HG03045 (cell line): ENCODE results near the gene TPM4.

Experiments
- ATAC-seq: cut with Tn5 transposase; IDR thresholded peaks from one replicate; pipeline ENCODE4 v1.9.1; 2021; ENCODE audit warnings: mild to moderate bottlenecking, moderate library complexity; ENCODE audit not compliant: unreplicated experiment

The TPM4 gene

DNA sequence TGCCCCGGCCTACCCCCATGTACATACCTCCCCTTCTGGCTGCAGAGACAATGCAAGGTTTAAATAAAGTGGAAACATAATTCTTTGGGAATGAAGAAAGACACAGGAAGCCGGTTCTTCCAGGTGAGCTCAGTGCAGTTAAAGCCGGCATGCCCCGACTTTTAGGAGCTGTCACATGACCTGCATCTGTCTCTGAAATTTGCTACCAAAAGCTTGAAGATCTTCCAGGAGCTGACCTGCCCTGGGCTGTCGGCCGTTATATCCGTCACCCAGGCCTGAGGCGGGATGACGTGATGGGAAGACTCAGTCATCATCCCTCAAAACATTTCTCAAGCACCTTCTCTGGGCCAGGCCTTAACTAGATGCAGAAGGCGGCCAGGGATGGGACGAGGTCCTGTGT lies 45.7 kb downstream of the TPM4 start:
- ATAC-seq = no peak

DNA sequence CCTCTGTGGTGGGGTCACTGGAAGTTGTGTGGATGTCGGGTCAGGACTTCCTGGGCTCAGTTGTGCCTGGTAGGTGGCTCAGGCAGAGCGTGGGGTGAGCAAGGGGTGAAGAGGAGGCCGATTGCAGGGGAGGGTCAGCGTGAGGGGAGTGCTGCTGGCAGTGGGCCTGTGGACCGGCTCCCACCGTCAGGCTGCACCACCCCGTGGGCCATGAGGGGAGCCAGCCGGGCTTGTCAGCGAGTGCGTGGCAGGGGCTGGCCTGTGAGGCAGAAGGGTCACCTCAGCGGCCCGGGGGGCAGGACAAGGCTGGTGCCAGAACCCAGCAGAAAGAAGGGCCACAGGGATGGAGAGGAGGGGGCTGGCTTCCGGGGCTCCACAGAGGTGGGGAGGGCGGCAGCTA lies 48.7 kb downstream of the TPM4 start:
- ATAC-seq = no peak

GRCh38 chr19:16125737-16126495 lies 49.6 kb downstream of the TPM4 start:
- ATAC-seq = no peak

DNA sequence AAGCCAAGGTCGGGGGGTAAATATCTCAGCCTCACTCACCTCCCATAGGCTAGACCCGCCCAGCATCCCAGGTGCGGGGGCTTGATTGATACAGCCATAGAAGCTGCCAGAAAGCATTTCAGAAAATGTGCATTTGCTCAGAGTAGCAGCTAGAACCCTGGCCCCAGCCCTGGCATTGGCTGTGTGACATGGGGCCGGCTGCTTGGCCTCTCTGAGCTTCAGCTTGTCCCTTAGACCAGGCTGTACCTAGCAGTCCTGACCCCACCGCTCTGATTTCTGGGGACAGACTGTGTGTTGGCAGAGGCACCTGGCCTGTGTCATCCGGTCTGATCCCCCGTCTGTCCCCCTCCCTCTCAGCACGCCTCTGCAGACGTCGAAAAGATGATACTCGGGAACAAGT lies 50.8 kb downstream of the TPM4 start:
- no peak for ATAC-seq

DNA sequence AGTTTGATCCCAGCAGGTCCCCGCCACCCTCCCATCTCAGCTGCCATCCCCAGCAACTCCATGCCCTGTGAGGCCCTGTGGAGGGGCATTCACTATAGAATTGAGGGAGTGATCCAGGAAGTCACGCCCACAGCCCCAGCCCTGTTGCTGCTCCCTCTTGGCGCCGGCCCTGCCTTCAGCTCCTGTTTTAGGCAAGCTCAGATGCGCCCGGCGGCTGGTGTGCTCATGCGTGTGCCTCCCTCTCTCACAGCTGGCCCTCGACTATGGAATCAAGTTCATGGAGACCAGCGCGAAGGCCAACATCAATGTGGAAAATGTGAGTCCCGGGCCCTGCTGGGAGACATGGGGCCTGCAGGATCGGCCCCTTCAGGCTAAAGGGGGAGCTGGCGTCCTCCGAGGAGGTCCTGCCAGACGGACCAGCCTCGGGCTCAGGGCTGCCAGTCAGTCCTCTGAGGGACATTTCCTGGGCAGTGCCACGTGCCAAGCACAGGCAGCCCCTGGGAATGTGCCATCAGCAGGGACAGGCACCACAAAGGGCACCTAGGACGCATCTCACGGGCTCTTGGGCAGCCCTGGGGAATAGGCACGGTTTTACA lies 51.6 kb downstream of the TPM4 start:
- no peak for ATAC-seq

DNA sequence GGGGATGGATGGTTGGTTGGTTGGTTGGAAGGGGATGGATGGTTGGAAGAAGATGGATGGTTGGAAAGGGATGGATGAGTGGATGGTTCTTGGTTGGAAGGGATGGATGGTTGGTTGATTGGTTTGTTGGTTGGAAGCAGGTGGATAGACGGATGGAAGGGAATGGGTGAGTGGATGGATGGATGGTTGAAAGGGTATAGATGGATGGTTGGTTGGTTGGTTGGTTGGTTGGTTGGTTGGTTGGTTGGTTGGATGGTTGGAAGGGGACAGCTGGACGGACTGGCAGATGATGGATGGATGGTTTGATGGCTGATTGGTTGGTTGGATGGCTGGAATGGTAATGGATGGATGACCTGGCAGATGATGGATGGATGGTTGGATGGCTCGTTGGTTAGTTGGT lies 55.4 kb downstream of the TPM4 start:
- no peak for ATAC-seq

DNA sequence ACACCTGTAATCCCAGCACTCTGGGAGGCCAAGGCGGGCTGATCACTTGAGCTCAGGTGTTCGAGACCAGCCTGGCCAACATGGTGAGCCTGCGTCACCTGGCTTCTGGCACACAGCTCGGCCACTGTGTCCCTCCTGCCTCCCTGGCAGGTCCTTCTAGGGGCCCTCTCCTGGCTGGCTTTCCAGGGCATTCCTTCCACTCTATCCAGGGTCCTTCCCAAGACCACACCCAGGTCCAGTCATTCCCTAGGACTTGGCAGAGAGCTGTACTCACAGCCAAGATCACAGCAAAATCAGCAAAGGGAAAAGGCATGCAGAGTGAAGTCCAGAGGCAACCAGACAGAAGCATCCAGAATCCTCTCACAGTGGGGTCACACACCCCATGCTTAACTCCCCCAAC lies 57.5 kb downstream of the TPM4 start:
- ATAC-seq = no peak

- no peak for ATAC-seq
These were observed 58.2 kb downstream of the TPM4 start for GRCh38 chr19:16134510-16134909.

- no peak for ATAC-seq
These were observed 59.3 kb downstream of the TPM4 start for GRCh38 chr19:16135430-16136127.

DNA sequence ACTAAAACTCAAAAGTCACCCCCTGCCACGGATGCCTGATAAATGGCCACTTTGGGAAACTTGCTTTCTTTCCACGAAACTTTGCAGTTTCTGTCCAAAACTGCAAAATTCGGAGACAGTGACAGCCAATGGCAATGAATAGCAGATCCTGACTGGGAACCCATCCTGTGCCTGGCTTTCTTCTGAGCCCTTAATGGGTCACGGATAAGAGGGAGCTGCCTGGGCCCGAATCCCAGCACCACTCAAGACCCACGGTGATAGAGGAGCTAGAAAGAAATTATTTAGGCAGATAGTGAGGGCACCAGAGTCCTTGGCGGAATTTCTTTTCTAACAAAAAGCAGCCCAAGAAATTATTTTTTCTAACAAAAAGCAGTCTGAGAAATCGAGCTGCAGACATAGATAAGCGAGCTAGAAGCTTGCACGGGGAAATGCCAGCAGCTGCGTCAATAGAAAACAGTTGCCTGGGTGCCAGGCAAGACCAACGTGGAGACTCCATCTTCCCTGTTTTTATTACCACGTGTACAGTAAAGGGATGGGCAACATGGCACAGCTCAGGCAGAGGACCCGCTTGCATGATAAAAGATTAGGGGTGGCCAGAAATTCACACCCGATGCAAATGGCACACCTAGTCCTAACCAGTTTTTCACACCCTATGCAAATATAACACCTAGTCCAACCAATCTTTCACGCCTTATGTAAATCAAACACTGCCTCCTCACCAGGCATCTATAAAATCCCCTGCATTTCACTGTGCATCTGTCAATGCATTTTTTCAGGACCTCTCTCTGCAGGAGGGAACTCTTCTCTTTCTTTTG lies 60.1 kb downstream of the TPM4 start:
- ATAC-seq = no peak

DNA sequence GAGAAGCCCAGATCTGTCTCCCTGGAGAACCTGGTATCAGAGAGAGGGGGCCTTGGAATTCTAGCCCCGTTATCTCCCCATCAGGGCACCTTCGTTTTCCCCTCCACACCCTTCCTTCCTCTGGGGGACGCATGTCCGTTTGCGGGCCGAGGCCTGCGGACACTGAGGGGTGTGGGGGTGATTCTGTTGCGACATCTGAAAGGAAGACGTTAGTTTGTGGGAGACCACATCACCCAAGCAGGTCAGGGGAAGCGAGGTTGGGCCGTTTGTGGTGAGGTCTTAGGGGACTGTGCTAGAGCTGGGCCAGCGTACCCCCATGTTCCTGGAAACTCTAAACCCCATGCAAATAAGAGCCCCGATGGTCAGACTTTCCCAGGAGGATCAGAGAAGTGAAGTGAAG lies 63.5 kb downstream of the TPM4 start:
- no peak for ATAC-seq

DNA sequence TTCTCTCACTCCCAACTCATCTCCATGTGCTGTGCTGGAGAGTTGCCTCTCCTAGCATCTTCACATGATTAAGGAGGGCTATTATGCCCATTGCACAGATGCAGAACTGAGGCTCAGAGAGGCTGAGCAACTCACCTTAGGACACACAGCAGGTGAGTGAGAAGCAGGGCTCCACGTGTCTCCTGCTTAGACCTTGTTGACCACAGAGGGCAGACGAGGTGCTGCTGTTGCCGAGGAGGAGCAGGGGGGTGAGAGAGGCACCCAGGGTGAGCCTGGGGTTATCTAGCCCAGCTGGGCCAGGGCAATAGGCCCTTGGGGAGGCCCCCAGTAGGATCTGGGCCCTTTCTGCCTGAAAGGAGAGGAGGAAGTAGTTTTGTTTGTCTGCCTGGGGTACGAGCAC lies 64.7 kb downstream of the TPM4 start:
- ATAC-seq = peak; percentile 35

GRCh38 chr19:16142032-16142580 lies 65.8 kb downstream of the TPM4 start:
- ATAC-seq = no peak

GRCh38 chr19:16143399-16144215 lies 67.3 kb downstream of the TPM4 start, which contains the start of gene HSH2D:
Gene HSH2D (plus strand): TSS chr19:16143685. CDS start chr19:16148751, 5,066 bp downstream.
- peak; percentile 51 for ATAC-seq

- ATAC-seq = no peak
These were observed 67.9 kb downstream of the TPM4 start for GRCh38 chr19:16144216-16144581.

DNA sequence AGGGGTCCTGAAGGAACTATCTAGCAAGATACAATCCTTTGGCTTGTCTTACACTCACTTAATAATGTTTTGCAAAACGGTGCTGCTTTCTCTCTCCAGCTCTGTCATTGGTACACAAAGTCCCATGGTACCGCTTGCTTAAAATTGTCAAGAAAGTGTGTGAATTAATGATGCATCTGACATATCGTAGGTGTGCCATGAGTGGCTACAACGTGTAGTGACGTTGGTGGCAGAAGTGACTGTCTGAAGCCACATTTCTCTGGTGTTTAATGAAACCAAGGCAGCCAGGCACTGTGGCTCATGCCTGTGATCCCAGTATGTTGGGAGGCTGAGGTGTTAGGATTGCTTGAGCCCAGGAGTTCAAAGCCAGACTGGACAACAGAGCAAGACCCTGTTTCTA lies 69.8 kb downstream of the TPM4 start:
- ATAC-seq = no peak

- no peak for ATAC-seq
These were observed 72.3 kb downstream of the TPM4 start for GRCh38 chr19:16148443-16149229.
